ENCODE data around the gene TPRX1. TPM values are rescaled to one million over a fixed set of nuclear protein-coding genes. Genes with fewer than 3 reads are reported as not detected.

Gene TPRX1
- total RNA-seq, 1 experiment from 2014 or later: not detected

GRCh38 chr19:47813995-47814328, 9.6 kb upstream of the TPRX1 start:
- Histone ChIP-seq H3K9me2 (ENCODE audit: insufficient read depth) (no peaks in the 10 kb centered on the region), H3K4me2 (no peak overlapping the region), H4K20me1 (ENCODE audit: insufficient read depth) (no peaks in the 10 kb centered on the region), H3K4me1 (replicated peaks; ENCODE audit: insufficient read depth) (no peaks in the 10 kb centered on the region), H3K79me2 (ENCODE audit: low read depth) (no peaks in the 10 kb centered on the region), H2AFZ (no peak overlapping the region), H3K27ac (no peak overlapping the region), H3K27me3 (ENCODE audit: insufficient read depth, low read depth) (peaks cover 20% of the 10 kb centered on the region), H3K4me3 (no peak overlapping the region), H3K9me3 (ENCODE audit: insufficient read depth, low read depth) (no peaks in the 10 kb centered on the region), H3F3A (ENCODE audit: insufficient read depth, low read depth) (peaks cover 7% of the 10 kb centered on the region), H3K36me3 (ENCODE audit: low read depth) (no peaks in the 10 kb centered on the region)
- BruUV-seq (replicated peaks): no TSS peak
- DNase-seq: no peak
- CTCF ChIA-PET: interaction anchor here (0.6 to 0.7 kb wide), 2 partner anchors 243 to 680 kb away, joined by 4 to 5 read pairs; no protein-coding TSS in a partner anchor
- intact Hi-C loops (cut with micrococcal nuclease; ENCODE audit: unreplicated experiment): no loop called here
- TF ChIP-seq CTCF (conservative IDR thresholded peaks at IDR 0.05) (no peak), EZH2 (IDR thresholded peaks at IDR 0.05; ENCODE audit: low read depth) (no peak)
- POLR2A ChIA-PET (ENCODE audit: unreplicated experiment): interaction anchor here (0.7 kb wide), 1 partner anchor 30 kb away, joined by 10 read pairs; no protein-coding TSS in a partner anchor

- DNase-seq: peak; percentile 49 to 78
- intact Hi-C loops (cut with micrococcal nuclease; ENCODE audit: unreplicated experiment): no loop called here
- CTCF ChIA-PET: no interaction called here
Measured at GRCh38 chr19:47813304-47813994, 9.1 kb upstream of the TPRX1 start.

GRCh38 chr19:47806435-47806834, 2.1 kb upstream of the TPRX1 start:
- Histone ChIP-seq H3K4me2 (no peak overlapping the region), H3K79me2 (ENCODE audit: low read depth) (no peaks in the 10 kb centered on the region), H3K9me3 (ENCODE audit: insufficient read depth, low read depth) (no peaks in the 10 kb centered on the region), H3K36me3 (ENCODE audit: low read depth) (no peaks in the 10 kb centered on the region), H3K4me1 (replicated peaks; ENCODE audit: insufficient read depth) (no peaks in the 10 kb centered on the region), H3K27me3 (ENCODE audit: insufficient read depth, low read depth) (no peaks in the 10 kb centered on the region), H3K4me3 (no peak overlapping the region), H3F3A (ENCODE audit: insufficient read depth, low read depth) (peaks cover 10% of the 10 kb centered on the region), H3K27ac (no peak overlapping the region), H2AFZ (no peak overlapping the region), H4K20me1 (ENCODE audit: insufficient read depth) (no peaks in the 10 kb centered on the region), H3K9me2 (ENCODE audit: insufficient read depth) (no peaks in the 10 kb centered on the region)
- DNase-seq: no peak
- BruUV-seq (replicated peaks): no TSS peak
- intact Hi-C loops (cut with micrococcal nuclease; ENCODE audit: unreplicated experiment): no loop called here
- CTCF ChIA-PET: interaction anchor here (0.6 to 1.0 kb wide), 2 partner anchors 13 to 17 kb away, joined by 3 read pairs; no protein-coding TSS in a partner anchor
- TF ChIP-seq EZH2 (IDR thresholded peaks at IDR 0.05; ENCODE audit: low read depth): no peak
- TF ChIP-seq CTCF (conservative IDR thresholded peaks at IDR 0.05): no peak
- POLR2A ChIA-PET (ENCODE audit: unreplicated experiment): interaction anchor here (0.9 kb wide), 1 partner anchor 183 kb away, joined by 5 read pairs; no protein-coding TSS in a partner anchor

More at GRCh38 chr19:47813304-47813994, 9.1 kb upstream of the TPRX1 start:
- no TSS peak for BruUV-seq (replicated peaks)
- Histone ChIP-seq H3K4me1 (replicated peaks; ENCODE audit: insufficient read depth) (no peaks in the 10 kb centered on the region), H3K79me2 (ENCODE audit: low read depth) (no peaks in the 10 kb centered on the region), H2AFZ (no peak overlapping the region), H3K27me3 (ENCODE audit: insufficient read depth, low read depth) (peaks cover 16% of the 10 kb centered on the region), H3K9me2 (ENCODE audit: insufficient read depth) (no peaks in the 10 kb centered on the region), H3K9me3 (ENCODE audit: insufficient read depth, low read depth) (no peaks in the 10 kb centered on the region), H3K4me3 (no peak overlapping the region), H3F3A (ENCODE audit: insufficient read depth, low read depth) (peaks cover 10% of the 10 kb centered on the region), H3K4me2 (no peak overlapping the region), H4K20me1 (ENCODE audit: insufficient read depth) (no peaks in the 10 kb centered on the region), H3K36me3 (ENCODE audit: low read depth) (no peaks in the 10 kb centered on the region), H3K27ac (no peak overlapping the region)
- POLR2A ChIA-PET (ENCODE audit: unreplicated experiment): no interaction called here
- TF ChIP-seq EZH2 (IDR thresholded peaks at IDR 0.05; ENCODE audit: low read depth): no peak
- peak; percentile 78 for TF ChIP-seq CTCF (conservative IDR thresholded peaks at IDR 0.05)
